Stimulated activated CD8-positive, alpha-beta memory T cell treated with anti-CD3 and anti-CD28 coated beads, Interleukin-4, amount 100 ng/mL, for 48 hours (primary cell): ENCODE results near the gene RALGAPA1.

Source experiments
- DNase-seq: peaks from one replicate; pipeline ENCODE4 v3.0.0-alpha.2; 2020

The RALGAPA1 gene

GRCh38 chr14:35533357-35534207 lies 275.5 kb downstream of the RALGAPA1 start, which contains the start of gene INSM2:
INSM2 (plus strand) TSS chr14:35534164; CDS start chr14:35534253, 89 bp downstream.
- DNase-seq, result peak; percentile 88

GRCh38 chr14:35532783-35533356 lies 276.2 kb downstream of the RALGAPA1 start:
- DNase-seq, result no peak

- no peak for DNase-seq
Observed at GRCh38 chr14:35531960-35532747, 276.9 kb downstream of the RALGAPA1 start.

GRCh38 chr14:35526962-35527361 lies 282.1 kb downstream of the RALGAPA1 start:
- DNase-seq, result no peak

GRCh38 chr14:35525695-35526094 lies 283.4 kb downstream of the RALGAPA1 start:
- DNase-seq, result no peak

- DNase-seq, result no peak
Observed at GRCh38 chr14:35519986-35520385, 289.1 kb downstream of the RALGAPA1 start.

GRCh38 chr14:35515916-35516315 lies 293.2 kb downstream of the RALGAPA1 start:
- no peak for DNase-seq

GRCh38 chr14:35512765-35513164 lies 296.3 kb downstream of the RALGAPA1 start:
- no peak for DNase-seq

- DNase-seq, result no peak
Observed at GRCh38 chr14:35509846-35510245, 299.2 kb downstream of the RALGAPA1 start.

GRCh38 chr14:35506927-35507326 lies 302.2 kb downstream of the RALGAPA1 start:
- DNase-seq, result no peak

GRCh38 chr14:35506461-35506860 lies 302.6 kb downstream of the RALGAPA1 start:
- no peak for DNase-seq

- no peak for DNase-seq
Observed at GRCh38 chr14:35504260-35504659, 304.8 kb downstream of the RALGAPA1 start.

GRCh38 chr14:35503646-35504045 lies 305.4 kb downstream of the RALGAPA1 start:
- DNase-seq, result no peak

- no peak for DNase-seq
Observed at GRCh38 chr14:35499180-35499579, 309.9 kb downstream of the RALGAPA1 start.

GRCh38 chr14:35495278-35495677 lies 313.8 kb downstream of the RALGAPA1 start:
- DNase-seq, result no peak

GRCh38 chr14:35492569-35493014 lies 316.5 kb downstream of the RALGAPA1 start:
- no peak for DNase-seq
